T1000 (cell line): ENCODE measurements around the gene GSPT1.

Experiments
- DNase-seq: peaks from one replicate; lab custom pipeline; 2025; ENCODE audit warnings: mixed read lengths; lab: John Stamatoyannopoulos, UW

Gene GSPT1

DNA sequence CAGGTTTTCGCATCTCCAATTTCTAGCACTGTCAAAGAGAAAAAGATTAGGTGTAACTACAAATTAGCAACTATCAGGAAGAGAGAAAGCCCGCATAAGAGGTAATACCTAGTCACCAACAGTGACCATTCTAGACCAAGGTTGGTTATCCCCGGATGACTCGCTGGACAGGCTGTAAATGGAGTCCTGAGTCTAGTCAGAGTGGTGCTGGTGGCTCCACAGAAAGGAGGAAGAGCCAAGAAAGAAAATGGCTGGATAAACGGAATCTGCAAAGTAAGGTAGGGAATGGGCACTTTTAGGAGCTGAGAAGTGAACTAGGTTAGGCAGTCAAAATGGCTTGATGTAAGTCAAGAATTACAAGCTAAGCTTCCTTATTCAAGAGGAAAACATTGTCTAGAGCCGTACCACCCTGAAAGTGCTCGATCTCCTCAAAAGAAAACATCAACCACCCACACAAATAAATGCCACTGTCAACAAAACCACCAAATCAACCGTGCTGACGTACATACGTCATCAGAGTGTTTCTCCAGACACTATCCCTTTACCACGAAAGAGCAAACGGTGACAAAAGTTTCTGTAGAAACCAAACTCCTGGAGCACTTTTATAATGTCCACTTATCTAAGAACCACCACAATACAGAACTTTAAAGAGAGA lies 2.2 kb downstream of the GSPT1 start:
- DNase-seq = no peak

DNA sequence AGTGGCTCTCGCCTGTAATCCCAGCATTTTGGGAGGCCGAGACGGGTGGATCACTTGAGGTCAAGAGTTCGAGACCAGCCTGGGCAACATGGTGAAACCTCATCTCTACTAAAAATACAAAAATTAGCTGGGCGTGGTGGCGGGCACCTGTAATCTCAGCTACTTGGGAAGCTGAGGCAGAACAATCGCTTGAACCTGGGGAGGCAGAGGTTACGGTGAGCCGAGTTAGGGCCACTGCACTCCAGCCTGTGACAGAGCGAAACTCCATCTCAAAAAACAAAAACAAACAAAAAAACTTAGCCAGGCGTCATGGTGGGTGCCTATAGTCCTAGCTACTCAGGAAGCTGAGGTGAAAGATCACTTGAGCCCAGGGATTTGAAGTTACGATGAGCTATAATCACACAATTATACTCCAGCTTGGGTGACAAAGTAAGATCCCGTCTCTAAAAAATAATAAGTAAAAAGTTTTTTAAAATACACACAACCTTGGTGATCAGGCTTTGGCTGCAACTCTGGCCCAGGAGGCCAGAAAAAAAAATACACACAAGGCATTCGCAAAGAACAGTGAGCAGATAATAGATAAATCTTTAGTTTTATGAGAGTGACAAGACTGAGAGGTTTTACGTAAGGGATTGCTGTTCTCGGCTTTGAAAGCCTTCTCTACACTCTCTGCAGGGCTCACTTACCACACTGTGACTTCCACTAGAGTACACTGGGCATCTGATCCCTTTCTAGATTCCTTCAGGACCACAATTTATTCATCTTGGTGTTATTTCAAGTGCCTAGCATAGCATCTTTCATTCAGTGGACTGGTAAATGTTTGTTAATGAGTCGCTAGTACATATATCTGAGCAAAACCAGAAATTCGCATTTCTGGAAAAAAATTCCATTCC lies 5.9 kb downstream of the GSPT1 start:
- DNase-seq = no peak

DNA sequence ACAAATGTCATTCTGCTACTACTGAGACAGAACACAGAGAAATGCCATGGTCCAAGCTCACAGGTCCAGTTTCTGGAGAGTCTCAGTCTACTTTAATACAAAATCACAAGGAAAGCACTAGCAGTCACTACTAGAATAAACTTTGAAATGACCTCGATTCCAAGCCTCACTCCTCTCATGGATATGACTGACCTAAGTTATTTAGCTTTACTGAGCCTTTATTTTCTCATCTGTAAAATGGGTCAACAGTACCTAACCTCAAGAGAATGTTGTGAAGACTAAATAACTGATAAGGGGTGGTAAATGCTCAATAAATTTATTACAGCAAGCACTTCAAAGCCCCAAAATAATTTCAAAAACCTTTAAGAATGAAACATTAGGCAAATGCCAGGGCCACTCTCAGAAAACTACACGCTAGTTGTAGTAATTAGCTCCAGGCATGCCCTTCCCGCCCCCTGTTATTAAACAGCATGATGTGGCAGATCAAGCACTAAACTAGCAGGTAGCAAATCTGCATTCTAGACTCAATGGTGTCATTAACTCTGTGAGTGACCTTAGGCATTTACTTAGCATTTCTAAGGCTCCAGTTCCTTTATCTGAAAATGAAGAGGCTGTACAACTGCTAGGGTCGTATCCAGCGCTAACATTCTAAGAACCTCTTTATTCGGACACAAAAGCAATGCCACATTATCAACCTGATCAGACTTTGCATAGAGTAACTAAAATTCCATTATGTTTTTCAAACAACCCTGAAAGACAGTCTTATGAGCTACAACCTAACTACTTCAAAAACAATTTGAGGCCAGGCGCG lies 8.4 kb downstream of the GSPT1 start:
- DNase-seq = no peak

DNA sequence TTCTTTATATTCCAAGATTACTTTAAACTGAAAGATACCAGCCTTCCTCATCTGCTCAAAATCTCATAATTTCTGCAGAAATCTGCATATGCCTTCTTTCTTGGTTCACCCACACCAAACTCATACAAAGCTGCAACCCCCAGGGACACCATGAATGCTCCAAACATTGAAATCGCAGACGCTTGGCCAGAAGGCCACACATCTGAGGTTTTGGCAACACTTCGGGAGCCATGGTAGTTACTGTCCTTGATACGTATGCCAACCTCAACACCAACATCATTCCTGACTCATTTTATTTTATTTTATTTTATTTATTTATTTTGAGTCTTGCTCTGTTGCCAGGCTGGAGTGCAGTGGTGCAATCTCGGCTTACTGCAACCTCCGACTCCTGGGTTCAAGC lies 11.8 kb downstream of the GSPT1 start:
- DNase-seq = no peak

DNA sequence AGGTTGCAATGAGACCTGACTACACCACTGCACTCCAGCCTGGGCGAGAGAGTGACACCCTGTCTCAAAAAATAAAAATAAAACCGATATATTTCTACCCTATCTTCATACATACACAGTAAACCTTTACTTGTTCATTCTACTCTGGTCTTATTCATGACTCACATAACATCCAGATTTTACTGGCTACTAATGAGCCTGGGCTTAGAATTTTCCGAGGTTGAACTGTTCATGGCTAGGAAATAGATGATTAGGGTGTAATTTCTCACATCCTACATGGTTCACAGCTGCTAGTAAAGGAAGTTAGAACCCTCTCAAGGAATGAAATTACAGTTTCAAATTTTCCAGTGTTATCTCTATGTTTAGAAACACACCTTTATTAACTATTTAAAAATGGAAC lies 14.7 kb downstream of the GSPT1 start:
- no peak for DNase-seq

GRCh38 chr16:11896486-11897176 lies 19.1 kb downstream of the GSPT1 start:
- no peak for DNase-seq

- DNase-seq = no peak
Measured at GRCh38 chr16:11893571-11893970, 22.2 kb downstream of the GSPT1 start.

GRCh38 chr16:11892761-11893160 lies 23.0 kb downstream of the GSPT1 start:
- DNase-seq = no peak

- DNase-seq = no peak
Measured at GRCh38 chr16:11890231-11890965, 25.4 kb downstream of the GSPT1 start.

GRCh38 chr16:11886881-11887280 lies 28.9 kb downstream of the GSPT1 start:
- DNase-seq = no peak

GRCh38 chr16:11884035-11884434 lies 31.7 kb downstream of the GSPT1 start:
- no peak for DNase-seq

DNA sequence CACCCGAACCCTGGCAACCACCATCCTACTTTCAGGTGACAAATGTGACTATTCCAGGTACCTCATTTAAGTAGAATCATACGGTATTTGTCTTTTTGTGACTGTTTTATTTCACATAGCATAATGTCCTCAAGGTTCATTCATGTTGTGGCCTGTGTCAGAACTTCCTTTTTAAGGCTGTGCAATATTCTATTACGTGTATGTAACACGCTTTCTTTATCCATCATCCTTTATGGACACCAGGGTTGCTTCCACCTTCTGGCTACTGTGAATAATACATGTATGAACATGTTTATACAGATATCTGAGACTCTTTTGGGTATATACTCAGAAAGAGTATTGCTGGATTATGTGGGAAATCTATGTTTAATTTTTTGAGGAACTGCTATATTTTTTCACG lies 35.7 kb downstream of the GSPT1 start:
- no peak for DNase-seq

DNA sequence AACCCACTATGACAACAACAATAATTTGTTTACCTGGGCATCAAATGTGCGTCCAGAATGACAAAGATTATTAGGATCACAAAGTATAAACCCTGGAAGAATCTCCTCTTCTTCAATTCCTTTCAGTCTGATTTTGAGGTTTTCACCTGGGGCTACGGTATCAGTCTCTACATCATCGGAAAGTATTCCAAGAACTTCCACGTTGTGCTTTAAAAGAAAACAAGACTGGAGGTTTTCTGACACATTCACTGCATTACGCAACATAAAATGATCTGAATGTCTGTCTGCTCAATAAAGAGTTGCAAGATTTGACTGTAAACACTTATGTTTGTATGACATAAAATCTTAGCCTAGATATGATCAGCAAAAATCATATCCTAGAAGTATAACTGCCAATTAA lies 38.4 kb downstream of the GSPT1 start:
- no peak for DNase-seq

- no peak for DNase-seq
Measured at GRCh38 chr16:11876306-11876705, 39.5 kb downstream of the GSPT1 start.

- no peak for DNase-seq
Measured at GRCh38 chr16:11875721-11876120, 40.0 kb downstream of the GSPT1 start.

GRCh38 chr16:11871193-11871592 lies 44.6 kb downstream of the GSPT1 start:
- no peak for DNase-seq

DNA sequence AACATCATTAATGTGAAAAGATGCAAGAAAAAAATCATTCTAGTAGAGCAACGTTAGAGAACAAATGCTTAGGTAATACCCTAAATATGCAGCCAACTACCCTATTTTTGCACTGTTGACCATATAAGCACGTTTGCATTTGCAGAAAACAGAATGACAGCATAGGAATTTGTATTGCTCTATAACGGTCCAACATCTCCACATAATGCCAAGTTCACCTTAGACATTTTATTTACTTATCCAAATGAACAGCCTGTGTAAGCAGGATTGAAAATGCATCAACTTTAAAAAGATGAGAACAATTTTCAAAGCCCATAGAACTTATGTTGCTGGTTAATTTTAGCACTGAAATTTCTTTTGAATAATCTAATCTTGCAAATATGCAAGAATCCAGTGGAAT lies 45.4 kb downstream of the GSPT1 start:
- no peak for DNase-seq

GRCh38 chr16:11869353-11870228 lies 46.2 kb downstream of the GSPT1 start:
- no peak for DNase-seq

- DNase-seq = no peak
Measured at GRCh38 chr16:11868412-11868980, 47.3 kb downstream of the GSPT1 start.

- no peak for DNase-seq
Measured at GRCh38 chr16:11862489-11862888, 53.3 kb downstream of the GSPT1 start.
